KOPT-K1 (cell line): Measurements from ENCODE around the gene CD81.

Experiments used
- H3K27ac ChIP-seq: fragments of 200-600 bp; sonication (generic); 2 replicates; pipeline ENCODE4 v1.5.1; 2016; ENCODE audit warnings: antibody characterized with exemption, mild to moderate bottlenecking, low read depth, low read length; ENCODE audit not compliant: poor library complexity, severe bottlenecking
- H3K36me3 ChIP-seq: fragments of 200-600 bp; sonication (generic); 2 replicates; pipeline ENCODE4 v1.5.1; 2017; ENCODE audit warnings: antibody characterized with exemption, mild to moderate bottlenecking, low read length, moderate library complexity; ENCODE audit not compliant: insufficient read depth
- H3K9me3 ChIP-seq: fragments of 200-600 bp; sonication (generic); 2 replicates; pipeline ENCODE4 v1.5.1; 2017; ENCODE audit warnings: antibody characterized with exemption, low read length, mild to moderate bottlenecking; ENCODE audit not compliant: insufficient read depth, poor library complexity, severe bottlenecking

CD81 gene

DNA sequence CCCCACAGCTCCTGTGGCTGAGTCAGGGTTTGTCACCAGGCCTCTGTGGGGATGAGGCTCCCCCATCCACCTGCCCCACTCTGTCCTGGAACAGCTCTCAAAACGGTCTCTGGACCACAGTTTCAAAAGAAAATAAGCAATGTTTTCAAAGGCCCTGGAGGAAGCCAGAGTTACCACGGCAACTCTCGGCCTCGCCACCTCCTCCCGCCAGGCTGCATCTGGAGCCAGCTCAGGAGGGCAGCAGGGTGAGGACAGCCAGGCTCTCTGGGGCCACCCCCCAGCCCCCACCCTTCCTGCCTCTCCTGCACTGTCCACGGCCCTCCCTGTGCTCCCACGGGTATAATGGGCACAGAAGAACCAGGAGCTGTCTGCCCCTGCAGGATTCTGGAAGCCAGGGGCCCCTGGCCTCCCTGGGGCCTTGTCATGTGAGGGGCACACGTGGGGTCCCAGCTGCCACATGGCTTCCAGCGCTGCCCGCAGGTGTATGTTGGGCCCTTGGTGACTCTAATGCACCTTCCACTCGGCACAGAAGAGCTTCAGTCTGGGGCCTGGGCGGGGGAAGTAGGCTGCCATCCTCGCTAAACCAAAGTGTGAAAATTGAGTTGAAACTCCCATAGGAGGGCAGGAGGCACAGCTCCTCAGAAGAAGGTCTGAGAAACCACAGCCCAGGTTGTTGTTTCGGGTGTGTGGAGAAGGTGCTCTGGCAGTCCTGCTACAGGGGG is 10.3 kb downstream of the CD81 start:
- Histone ChIP-seq H3K27ac (peak overlapping the region; percentile 71), H3K9me3 (no peaks in the 10 kb centered on the region), H3K36me3 (peaks cover 44% of the 10 kb centered on the region; the same call in 1 of the 2 replicates)

DNA sequence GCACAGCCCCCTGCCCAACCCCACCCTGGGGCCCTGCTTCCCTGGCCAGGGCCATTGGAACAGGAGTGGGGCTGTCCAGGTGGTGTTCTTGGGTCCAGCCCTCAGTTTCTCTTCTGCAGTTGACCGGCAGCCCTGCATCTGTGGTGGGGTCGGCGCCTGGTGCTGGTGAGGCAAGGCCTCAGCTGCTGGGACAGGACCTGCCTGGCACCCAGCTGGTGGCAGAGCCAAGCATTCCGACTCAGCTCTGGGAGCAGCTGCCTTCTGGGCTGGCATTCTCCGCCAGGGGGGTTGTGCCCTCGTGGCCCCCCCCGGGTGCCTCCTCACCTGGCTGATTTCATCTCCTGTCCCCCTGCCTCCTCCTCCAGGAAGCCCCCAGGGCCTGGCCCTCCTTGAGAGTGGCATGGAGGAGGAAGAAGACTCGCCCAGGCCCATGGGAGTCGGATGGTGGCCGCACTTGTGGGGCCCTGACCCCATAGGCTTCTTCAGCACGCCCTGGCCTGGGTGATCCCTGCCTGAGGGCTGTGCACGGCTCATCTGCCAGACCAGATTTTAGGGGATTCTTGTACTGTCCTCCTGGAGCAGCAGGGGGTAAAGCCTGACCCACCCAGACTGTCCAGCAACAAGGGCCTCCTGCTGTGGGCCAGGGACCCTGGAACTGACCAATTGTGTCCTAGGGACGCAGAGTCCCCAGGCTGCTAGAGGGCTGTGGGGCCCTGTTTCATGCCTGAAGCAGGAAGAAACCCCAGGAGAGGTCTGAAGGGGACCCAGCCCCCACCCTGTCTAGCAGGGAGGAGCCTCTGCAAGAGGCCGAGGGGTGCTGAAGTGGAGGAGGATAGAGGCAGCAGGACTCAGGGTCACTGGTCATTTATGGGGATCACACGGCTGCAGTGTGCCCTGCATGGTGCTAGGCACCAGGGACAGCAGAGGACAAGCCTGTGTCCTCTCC is 11.6 kb downstream of the CD81 start:
- H3K9me3 ChIP-seq, result no peaks in the 10 kb centered on the region
- peaks cover 57% of the 10 kb centered on the region; the same call in 1 of the 2 replicates for H3K36me3 ChIP-seq
- H3K27ac ChIP-seq, result peak overlapping the region; percentile 71

DNA sequence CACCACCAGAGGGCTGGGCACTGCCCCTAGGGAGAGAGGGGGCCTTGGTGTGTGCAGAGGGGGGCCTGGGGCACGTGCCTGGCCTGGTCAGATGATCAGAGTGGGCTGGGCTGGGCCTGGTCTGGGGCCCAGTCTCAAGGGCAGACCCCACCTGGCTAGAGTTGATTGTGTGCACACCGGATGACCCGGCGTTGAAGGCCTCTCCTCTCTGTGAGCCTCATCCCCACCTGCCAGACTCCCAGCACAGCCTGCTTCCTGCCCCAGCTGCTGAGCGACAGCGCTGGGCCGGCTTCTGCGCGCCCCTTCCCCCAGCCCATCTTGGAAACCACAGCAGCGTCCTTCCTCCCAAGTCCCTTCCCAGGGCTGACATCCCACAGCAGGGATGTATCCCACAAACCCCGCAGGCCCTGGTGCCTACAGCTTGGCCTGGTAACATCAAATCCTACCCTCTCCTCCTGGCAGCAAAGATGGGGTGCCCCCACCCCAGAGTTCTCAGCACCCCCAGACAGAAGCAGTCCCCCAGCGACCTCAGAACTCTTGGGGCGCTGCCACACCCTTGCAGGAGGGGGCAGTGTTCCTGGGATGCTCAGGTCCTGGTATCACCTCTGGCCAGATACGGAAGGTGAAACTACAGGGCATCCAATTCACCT is 12.4 kb downstream of the CD81 start:
- H3K27ac ChIP-seq, result peak overlapping the region; percentile 71
- no peaks in the 10 kb centered on the region for H3K9me3 ChIP-seq
- H3K36me3 ChIP-seq, result peaks cover 64% of the 10 kb centered on the region; the same call in 1 of the 2 replicates

DNA sequence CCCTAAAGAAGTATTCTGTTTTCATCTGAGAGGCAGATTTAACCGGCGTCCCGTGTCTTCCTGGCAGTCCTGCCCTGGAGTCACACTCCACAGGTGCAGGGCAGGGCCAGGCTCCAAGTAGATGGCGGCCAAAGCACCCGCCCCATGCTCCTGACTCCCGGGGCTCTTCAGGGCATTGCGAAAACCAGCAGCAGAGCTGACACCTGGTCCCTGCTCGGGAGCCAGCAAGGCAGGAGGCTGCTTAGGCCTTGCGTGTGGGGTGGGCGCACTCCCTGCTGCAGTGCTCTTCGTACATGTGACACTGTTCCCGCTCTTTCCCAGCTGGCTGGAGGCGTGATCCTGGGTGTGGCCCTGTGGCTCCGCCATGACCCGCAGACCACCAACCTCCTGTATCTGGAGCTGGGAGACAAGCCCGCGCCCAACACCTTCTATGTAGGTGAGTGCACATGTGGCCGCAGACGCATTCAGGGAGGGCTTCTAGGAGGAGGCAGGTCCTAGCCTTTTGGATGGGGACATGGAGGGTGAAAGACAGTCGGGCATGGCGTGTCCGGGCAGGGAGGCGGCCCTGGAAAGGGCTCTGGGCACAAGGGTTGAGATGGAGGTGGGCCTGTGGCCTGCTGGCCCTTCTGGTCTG is 13.1 kb downstream of the CD81 start:
- H3K27ac ChIP-seq, result peak overlapping the region; percentile 71
- H3K36me3 ChIP-seq, result peaks cover 64% of the 10 kb centered on the region; the same call in 1 of the 2 replicates
- H3K9me3 ChIP-seq, result no peaks in the 10 kb centered on the region

DNA sequence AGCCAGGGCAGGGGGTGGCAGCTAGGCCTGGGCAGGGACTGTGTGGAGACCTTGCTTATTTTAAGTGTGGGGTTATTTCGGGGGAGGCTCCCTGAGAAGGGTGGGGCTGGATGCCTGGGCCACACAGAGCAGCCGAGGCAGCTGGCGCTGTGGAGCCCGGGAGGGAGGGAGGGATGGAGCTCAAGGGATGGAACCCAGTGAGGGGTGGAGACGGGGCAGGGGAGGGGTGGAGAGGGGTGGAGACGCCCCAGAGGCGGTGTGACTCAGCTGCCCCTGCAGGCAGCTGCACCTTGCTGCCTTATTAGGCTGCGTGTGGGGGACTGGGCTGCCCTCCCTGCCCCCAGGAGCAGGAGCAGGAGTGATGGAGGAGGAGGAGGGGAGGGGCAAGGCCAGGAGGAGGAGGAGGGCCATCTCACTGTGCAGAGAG is 13.6 kb downstream of the CD81 start:
- H3K36me3 ChIP-seq, result peaks cover 69% of the 10 kb centered on the region; the same call in 1 of the 2 replicates
- no peaks in the 10 kb centered on the region for H3K9me3 ChIP-seq
- no peak overlapping the region for H3K27ac ChIP-seq

DNA sequence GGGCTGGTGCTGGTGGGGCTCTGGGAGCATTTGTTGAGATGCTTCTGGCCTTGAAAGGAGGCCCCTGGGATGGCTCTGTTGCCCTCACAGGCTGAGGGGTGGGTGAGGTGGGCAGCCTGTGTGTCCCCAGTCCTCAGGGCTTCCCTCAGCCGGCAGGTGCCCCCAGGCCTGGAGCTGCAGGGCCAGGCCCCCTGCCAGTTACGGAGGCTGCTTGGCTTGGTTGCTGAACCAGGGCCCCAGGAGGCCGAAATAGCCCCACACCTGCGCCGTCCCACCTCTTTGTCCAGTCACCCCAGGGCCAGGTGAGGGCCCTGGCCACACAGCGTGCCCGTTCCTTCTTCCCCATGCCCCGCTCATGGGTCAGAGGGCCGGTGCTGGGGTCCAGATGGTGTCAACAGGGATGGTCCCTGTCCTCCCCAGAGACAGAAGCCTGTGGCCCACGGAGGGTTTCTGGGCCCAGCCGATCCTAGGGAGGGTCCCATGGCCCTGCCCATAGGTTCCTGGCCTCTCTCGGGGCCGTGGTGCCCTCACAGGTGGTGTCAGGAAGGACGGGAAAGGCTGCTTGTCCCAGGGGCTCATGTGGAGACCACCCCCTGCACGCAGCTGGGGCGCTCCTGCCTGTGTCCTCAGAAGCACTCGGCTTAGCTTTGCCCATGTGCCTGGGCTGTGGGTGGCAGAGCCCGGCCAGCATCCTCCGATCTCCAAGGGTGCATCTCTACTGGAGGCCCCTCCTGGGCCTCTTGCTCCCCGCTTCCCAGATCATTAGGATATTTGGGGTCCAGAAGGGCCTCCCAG is 14.3 kb downstream of the CD81 start:
- H3K36me3 ChIP-seq, result peaks cover 70% of the 10 kb centered on the region
- no peaks in the 10 kb centered on the region for H3K9me3 ChIP-seq
- no peak overlapping the region for H3K27ac ChIP-seq

- Histone ChIP-seq H3K36me3 (peaks cover 75% of the 10 kb centered on the region), H3K27ac (no peak overlapping the region), H3K9me3 (no peaks in the 10 kb centered on the region)
Measured at GRCh38 chr11:2392241-2392959, 15.3 kb downstream of the CD81 start.

DNA sequence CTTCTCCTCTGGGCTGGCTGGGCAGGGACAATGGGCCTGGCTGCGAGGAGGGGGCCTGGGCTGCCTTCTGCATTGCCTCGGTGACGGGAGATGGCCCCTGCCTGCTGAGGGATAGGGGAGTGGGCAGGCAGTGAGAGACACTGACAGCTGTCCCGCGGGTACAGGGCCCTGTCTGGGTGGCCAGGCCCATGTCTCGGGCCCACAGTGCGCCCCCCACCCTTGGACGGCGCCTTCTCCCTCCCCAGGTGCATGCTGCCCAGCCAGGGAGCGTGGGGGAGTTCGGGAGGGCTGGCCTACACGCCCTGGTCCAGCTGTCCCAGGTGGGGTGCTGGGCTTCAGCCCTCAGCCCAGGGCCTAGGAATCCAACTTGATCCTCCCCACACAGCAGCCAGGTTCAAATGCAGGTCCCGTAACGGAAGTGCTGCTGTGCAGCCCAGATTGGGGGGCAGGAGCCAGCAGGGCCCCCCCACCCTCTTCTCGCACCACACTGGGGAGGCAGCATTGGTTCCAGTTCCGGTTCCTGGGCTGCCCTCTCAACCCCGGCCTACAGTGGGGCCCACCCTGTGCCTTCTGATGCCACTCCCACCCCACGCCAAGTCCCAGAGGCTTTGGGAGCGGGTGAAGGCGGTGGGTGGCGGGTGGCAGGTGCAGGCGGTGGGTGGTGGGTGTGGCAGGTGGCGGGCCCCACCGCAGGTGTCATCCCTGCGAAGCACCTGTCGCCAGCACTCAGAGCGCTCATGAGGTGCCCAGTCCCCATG is 16.2 kb downstream of the CD81 start:
- Histone ChIP-seq H3K9me3 (no peaks in the 10 kb centered on the region), H3K36me3 (peaks cover 77% of the 10 kb centered on the region), H3K27ac (no peak overlapping the region)

GRCh38 chr11:2393941-2394817 is 17.1 kb downstream of the CD81 start:
- H3K9me3 ChIP-seq, result no peaks in the 10 kb centered on the region
- no peak overlapping the region for H3K27ac ChIP-seq
- H3K36me3 ChIP-seq, result peaks cover 84% of the 10 kb centered on the region

- Histone ChIP-seq H3K36me3 (peaks cover 81% of the 10 kb centered on the region), H3K27ac (no peak overlapping the region), H3K9me3 (no peaks in the 10 kb centered on the region)
Measured at GRCh38 chr11:2394818-2395105, 17.7 kb downstream of the CD81 start.

DNA sequence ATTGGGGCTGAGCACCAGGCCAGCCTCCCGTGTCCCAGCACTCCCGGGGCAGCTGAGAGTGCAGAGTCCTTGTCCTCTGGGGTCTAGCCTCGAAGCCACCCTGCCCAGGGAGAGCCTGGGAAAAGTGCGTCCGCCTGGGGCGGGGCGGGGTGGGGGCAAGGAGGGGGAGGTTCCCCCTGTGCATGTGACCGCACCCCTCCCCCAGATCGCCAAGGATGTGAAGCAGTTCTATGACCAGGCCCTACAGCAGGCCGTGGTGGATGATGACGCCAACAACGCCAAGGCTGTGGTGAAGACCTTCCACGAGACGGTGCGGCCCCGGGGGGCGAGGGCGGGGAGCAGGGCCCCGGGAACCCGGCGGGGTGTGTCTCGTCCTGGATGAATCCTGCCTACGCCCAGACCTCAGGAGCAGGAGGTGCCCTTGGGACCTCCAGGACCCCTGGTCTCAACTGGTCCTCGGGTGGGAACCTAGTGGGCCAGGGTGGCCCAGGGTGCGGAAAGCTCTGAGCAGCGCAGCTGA is 18.2 kb downstream of the CD81 start:
- no peaks in the 10 kb centered on the region for H3K9me3 ChIP-seq
- H3K27ac ChIP-seq, result no peak overlapping the region
- peaks cover 77% of the 10 kb centered on the region for H3K36me3 ChIP-seq

DNA sequence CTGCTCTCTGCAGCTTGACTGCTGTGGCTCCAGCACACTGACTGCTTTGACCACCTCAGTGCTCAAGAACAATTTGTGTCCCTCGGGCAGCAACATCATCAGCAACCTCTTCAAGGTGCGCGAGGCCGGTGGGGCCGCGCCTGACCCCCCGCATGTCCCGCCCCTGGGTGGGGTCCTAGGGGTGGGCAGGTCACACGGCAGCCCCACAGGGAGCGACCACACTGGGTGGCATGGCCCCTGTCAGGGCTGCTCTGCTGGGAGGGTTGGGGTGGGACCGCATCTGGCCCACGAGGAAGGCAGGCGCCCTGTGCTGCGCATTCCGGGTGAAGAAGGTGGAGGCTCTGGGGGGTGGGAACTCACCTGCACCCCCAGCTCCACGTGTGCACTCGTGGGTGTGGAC is 18.7 kb downstream of the CD81 start:
- Histone ChIP-seq H3K27ac (no peak overlapping the region), H3K36me3 (peaks cover 72% of the 10 kb centered on the region), H3K9me3 (no peaks in the 10 kb centered on the region)
